Islet of Langerhans (tissue), 1 donor: Measurements from ENCODE around the gene POLE3.
"Not testable (repeated sequence)": the region's sequence is repeated elsewhere in the genome, so short reads cannot be mapped to it uniquely, and the experiment has no call there.

Source experiments
- FAIRE-seq: peaks from one replicate; lab custom pipeline; 2011; peaks lifted over from hg19 to GRCh38; lab: Jason Lieb, UNC

POLE3 gene, protein sequence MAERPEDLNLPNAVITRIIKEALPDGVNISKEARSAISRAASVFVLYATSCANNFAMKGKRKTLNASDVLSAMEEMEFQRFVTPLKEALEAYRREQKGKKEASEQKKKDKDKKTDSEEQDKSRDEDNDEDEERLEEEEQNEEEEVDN

DNA sequence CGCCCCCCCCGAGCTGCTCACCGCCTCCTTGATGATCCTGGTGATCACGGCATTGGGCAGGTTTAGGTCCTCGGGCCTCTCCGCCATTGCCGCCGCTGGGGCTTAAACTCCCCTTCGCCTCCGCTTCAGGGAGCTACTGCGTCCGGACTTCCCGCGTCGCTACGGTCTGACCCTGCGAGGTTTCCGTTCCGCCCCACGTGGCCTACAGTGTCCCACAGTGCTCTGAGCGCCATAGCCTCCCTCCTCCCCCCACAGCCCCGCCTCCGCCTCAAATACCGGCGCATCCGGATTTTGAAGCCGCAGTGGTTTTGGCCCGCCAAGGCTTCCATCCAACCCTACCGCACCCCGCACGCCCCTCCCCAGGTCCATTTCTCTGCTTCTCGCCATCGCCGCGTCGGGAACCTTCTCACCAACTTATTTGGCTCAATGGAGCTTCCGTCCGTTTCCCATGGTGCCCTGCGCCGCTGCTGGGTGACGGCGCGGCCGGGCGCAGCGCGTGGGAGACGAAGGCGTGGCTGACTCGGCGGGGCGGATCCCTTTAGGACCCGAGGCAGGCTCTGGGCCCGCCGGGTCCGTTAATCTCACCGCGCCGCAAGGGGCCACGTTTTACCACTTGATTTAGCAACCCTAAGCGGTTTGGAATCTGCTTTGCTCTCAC is at the start of gene POLE3, which contains the start of gene C9orf43:
POLE3 (minus strand) TSS at position 469 of the 658 bp plus-strand sequence; CDS start at position 87, 382 bp downstream.
C9orf43 (plus strand) TSS at position 541 of the 658 bp plus-strand sequence. CDS start 2,747 bp downstream, outside the sequence.
- FAIRE-seq = no peak

- no peak for FAIRE-seq
These were observed 45.8 kb upstream of the POLE3 start for GRCh38 chr9:113456235-113456634.

DNA sequence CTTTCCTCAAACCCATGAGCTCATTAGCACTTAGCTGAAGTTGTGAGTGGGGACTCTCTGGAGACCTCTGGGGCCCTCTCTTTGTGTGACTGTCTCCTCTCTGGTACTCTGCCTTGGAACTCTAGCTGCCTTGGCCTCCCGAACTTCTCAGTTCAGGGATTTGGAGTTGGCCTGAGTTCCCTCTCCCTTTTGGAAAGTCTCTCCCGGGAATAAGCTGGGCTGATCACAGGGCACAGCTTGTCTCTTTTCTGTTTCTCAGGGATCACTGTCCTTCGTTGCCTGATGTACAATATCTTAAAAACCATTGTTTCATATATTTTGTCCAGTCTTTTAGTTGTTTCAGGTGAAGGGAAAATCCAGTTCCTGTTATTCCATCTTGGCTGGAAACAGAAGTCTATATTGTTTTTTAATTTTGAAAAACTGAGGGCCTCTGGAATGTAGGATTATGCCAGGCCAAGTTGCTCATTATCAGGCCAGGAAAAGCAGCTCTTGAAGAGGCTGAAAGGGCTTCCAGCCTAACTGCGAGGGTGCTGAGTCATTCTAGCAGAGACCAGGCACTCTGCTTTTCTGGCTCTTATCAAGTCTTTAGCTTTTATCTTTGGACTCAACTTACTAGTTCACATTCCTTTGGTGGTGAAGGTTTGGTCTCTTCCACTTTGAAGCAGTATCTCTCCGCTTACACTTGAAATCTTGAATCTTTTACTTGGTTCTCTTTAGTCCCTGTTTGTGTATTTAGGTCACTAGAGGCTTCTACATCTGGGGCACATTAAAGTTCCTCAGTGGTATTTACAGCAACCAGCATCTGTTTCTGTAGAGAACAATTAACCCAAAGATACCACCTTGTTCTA is 44.7 kb upstream of the POLE3 start:
- FAIRE-seq = no peak

DNA sequence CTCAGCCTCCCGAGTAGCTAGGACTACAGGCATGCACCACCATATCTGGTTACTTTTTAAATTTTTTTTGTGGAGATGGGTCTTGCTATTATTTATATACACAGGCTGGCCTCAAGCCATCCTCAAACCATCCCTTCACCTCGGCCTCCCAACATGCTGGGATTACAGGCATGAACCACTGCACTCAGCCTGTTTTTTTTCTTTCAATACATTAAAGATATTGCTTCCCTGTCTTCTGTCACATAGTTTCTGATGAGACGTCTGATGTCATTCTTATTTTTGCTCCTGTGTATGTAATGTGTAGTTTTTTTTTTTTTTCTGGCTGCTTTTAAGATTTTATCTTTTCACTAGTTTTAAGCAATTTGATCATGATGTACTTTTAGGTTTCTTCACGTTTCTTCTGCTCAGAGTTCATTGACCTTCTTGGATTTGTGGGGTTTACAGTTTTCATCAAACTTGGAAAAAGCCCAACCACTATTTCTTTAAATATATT is 41.7 kb upstream of the POLE3 start:
- FAIRE-seq = no peak

- no peak for FAIRE-seq
These were observed 38.9 kb upstream of the POLE3 start for GRCh38 chr9:113449376-113449775.

DNA sequence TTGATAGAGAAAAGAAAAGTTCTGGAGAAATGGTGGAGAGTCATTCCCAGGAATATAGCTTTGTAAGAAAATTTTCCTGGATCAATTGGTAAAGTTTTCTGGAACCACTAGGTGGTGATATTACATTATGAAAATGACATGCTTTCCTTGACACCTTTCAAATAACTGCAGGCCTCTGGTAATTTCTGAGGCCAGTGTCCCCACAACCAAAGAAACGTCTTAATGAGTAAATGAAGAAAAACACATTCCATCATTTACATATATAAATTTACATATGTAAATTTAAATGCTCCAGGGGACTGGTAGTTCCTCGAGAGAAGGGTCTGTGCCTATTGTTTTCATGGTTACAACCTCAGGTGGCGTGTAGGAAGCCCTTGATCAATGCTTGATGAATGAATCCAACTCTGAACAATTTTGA is 35.9 kb upstream of the POLE3 start:
- FAIRE-seq = peak; percentile 97

- no peak for FAIRE-seq
These were observed 34.3 kb upstream of the POLE3 start for GRCh38 chr9:113444736-113445135.

- FAIRE-seq = not testable (repeated sequence)
These were observed 27.2 kb upstream of the POLE3 start for GRCh38 chr9:113437716-113438115.

- FAIRE-seq = no peak
These were observed 26.4 kb upstream of the POLE3 start for GRCh38 chr9:113436728-113437515.

- no peak for FAIRE-seq
These were observed 20.7 kb upstream of the POLE3 start for GRCh38 chr9:113431191-113431590.

DNA sequence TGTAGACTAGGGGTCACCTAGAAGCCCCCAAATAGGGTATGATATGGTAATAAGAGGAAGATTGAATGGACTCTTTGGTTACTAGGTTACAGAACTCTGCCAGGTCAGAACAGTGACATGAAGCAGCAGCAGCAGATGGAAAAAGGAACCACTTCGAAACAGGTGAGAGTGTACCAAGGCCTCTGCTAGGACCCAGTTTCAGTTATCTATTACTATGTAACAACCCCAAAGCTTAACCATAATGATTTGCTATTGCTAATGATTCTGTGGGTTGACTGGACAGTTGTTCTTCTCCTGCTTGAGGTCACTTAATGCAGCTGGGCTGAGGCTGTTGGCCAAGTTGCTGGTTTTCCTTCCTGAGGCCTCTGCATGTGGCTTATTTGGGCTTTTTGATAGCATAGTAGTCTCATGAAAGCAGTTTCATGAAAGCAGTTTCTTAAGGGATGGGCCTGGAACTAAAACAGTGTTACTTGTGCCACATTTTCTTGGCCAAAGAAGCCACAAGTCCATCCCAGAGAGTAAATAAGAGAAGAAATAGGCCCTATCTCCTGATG is 17.7 kb upstream of the POLE3 start:
- FAIRE-seq = no peak

DNA sequence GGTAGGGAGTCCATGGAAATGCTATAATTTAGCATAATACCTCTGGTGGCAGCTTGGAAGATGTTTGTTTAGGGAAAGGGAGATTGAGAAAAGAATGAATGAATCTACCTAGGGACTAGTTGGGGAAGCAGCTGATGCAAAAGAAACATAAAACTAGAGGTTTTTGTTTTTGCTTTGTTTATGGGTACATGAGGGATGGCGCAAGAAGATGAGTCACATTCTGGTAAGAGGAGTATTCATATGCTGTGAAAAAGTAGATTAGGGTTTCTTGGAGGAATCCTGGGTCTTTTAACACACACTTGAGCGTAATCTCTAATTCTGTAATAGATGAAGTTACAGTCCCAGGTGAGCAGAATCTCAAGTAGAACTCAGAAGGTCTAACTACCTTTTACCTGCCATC is 17.2 kb upstream of the POLE3 start:
- FAIRE-seq = no peak

GRCh38 chr9:113426701-113427100 is 16.2 kb upstream of the POLE3 start:
- FAIRE-seq = no peak

- no peak for FAIRE-seq
These were observed 14.6 kb upstream of the POLE3 start for GRCh38 chr9:113425072-113425471.

DNA sequence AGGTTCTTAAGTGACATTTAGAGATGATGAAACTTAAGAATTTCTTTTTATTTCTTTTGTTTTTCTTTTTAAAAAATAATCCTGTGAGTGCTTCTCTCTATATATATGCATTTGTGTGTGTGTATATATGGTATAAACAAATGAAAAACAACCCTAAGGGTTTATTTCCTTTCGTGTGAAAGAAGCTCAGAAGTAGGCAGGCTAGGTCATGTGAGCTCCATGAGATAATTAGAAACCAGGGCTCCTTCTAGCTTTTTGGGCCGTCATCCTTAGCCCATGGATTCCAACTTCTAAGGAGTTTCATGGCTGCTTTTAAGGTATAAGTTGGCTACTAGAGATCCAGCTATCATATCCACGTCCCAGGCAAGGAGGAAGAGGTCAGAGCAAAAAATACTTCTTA is 11.3 kb upstream of the POLE3 start:
- FAIRE-seq = no peak

- no peak for FAIRE-seq
These were observed 6.9 kb upstream of the POLE3 start for GRCh38 chr9:113417370-113417769.

GRCh38 chr9:113416149-113416721 is 5.8 kb upstream of the POLE3 start:
- FAIRE-seq = no peak

DNA sequence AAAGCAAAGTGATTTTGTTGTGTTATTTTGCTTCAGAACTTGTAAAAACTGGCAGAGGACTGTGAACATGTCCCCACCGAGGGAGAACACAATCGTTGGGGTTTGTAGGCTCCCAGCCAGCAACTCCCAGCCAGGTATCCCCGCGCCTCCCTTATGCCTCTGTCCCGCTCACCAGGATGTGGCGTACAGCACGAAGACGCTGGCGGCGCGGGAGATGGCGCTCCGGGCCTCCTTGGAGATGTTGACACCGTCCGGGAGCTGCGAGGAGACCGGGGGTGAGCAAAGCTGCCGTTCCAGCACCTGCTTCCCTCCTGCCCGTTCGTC is 630 bp downstream of the POLE3 start:
- no peak for FAIRE-seq

- no peak for FAIRE-seq
These were observed 994 bp downstream of the POLE3 start for GRCh38 chr9:113409481-113409880.

DNA sequence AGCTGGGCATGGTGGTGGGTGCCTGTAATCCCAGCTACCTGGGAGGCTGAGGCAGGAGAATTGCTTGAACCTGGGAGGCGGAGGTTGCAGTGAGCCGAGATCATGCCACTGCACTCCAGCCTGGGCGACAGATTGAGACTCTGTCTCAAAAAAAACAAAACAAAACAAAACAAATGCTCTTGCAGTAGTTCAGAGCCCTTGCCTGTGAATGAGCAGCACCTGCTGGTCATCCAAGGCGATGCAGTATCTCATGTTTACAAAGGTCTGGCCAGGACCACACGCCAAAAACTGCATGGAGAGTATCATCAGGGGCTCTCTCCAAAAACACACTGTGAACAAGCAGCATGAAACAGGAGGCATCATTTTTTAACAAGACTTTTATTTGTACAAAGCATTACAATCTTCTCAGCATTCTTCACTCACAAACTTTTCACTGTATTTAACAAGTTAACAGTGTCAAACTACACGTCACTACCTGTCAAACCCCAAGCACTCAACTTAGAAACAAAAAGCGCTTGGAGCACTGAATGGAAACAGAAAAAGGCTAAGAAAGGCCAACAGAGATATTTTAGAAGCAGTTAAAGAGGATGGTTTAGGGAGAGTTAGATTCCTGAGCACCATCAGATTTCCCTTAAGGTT is 3.5 kb downstream of the POLE3 start:
- FAIRE-seq = not testable (repeated sequence)

DNA sequence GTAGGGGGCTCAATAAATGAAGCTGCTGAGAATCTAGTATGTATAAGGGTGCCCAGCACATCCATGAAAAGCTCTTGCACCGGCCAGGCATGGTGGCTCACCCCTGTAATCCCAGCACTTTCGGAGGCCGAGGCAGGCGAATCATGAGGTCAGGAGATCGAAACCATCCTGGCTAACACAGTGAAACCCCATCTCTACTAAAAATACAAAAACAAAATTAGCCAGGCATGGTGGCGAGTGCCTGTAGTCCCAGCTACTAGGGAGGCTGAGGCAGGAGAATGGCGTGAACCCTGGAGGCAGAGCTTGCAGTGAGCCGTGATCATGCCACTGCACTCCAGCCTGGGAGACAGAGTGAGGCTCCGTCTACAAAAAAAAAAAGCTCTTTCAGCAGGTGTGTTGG is 4.1 kb downstream of the POLE3 start:
- FAIRE-seq = not testable (repeated sequence)
